Progenitor cell of endocrine pancreas (in vitro differentiated cells): ENCODE results near the gene HDAC5. TPM values are rescaled to one million over a fixed set of nuclear protein-coding genes. Genes with fewer than 3 reads are reported as not detected.
"Not testable (repeated sequence)": the region's sequence is repeated elsewhere in the genome, so short reads cannot be mapped to it uniquely, and the experiment has no call there.

Source experiments
- DNase-seq: peaks from one replicate; pipeline ENCODE4 v3.0.0; 2021; ENCODE audit warnings: low spot score; ENCODE audit not compliant: unreplicated experiment
- H3K27ac Mint-ChIP-seq: 2 replicates; pipeline ENCODE4 v1.8.0; 2021; ENCODE audit warnings: mild to moderate bottlenecking, moderate library complexity, mixed read lengths
- H3K27me3 Mint-ChIP-seq: 2 replicates; pipeline ENCODE4 v1.8.0; 2021; ENCODE audit warnings: mixed read lengths
- H3K36me3 Mint-ChIP-seq: 2 replicates; pipeline ENCODE4 v1.8.0; 2022; ENCODE audit warnings: mixed read lengths; ENCODE audit not compliant: insufficient read depth
- H3K4me1 Mint-ChIP-seq: 2 replicates; pipeline ENCODE4 v1.8.0; 2021; ENCODE audit warnings: low read depth, mixed read lengths
- H3K4me3 Mint-ChIP-seq: 2 replicates; pipeline ENCODE4 v1.8.0; 2021; ENCODE audit warnings: low read depth, mild to moderate bottlenecking, moderate library complexity, mixed read lengths
- H3K9me3 Mint-ChIP-seq: 2 replicates; pipeline ENCODE4 v1.8.0; 2021; ENCODE audit warnings: low read depth, mixed read lengths
- total RNA-seq: library from RNA; stranded (reverse); gene quantifications from 2 replicates; pipeline ENCODE4 v1.2.1, GENCODE V29; 2021
- TF ChIP-seq, protein P1 (sequence below): fragments of 200-600 bp; sonication (generic); IDR thresholded peaks from one replicate; pipeline ENCODE4 v1.5.0; 2021; ENCODE audit warnings: antibody characterized with exemption, mild to moderate bottlenecking; ENCODE audit not compliant: unreplicated experiment

Gene HDAC5
- total RNA-seq, 1 donor from 2014 or later, result 41.3 TPM

- no peak overlapping the region for H3K27ac Mint-ChIP-seq
- H3K9me3 Mint-ChIP-seq, result no peaks in the 10 kb centered on the region
- DNase-seq, result no peak
- TF ChIP-seq, protein P1, sequence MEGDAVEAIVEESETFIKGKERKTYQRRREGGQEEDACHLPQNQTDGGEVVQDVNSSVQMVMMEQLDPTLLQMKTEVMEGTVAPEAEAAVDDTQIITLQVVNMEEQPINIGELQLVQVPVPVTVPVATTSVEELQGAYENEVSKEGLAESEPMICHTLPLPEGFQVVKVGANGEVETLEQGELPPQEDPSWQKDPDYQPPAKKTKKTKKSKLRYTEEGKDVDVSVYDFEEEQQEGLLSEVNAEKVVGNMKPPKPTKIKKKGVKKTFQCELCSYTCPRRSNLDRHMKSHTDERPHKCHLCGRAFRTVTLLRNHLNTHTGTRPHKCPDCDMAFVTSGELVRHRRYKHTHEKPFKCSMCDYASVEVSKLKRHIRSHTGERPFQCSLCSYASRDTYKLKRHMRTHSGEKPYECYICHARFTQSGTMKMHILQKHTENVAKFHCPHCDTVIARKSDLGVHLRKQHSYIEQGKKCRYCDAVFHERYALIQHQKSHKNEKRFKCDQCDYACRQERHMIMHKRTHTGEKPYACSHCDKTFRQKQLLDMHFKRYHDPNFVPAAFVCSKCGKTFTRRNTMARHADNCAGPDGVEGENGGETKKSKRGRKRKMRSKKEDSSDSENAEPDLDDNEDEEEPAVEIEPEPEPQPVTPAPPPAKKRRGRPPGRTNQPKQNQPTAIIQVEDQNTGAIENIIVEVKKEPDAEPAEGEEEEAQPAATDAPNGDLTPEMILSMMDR, result no peak
- peaks cover 13% of the 10 kb centered on the region for H3K4me1 Mint-ChIP-seq
- no peaks in the 10 kb centered on the region for H3K36me3 Mint-ChIP-seq
- H3K27me3 Mint-ChIP-seq, result no peaks in the 10 kb centered on the region
- H3K4me3 Mint-ChIP-seq, result no peak overlapping the region
These were observed 11.5 kb upstream of the HDAC5 start for GRCh38 chr17:44134752-44135568.

GRCh38 chr17:44133918-44134476 is 10.6 kb upstream of the HDAC5 start:
- H3K36me3 Mint-ChIP-seq, result no peaks in the 10 kb centered on the region
- H3K9me3 Mint-ChIP-seq, result no peaks in the 10 kb centered on the region
- no peaks in the 10 kb centered on the region for H3K27me3 Mint-ChIP-seq
- DNase-seq, result no peak
- H3K27ac Mint-ChIP-seq, result no peak overlapping the region
- H3K4me1 Mint-ChIP-seq, result peaks cover 13% of the 10 kb centered on the region
- TF ChIP-seq, protein P1, result no peak
- H3K4me3 Mint-ChIP-seq, result no peak overlapping the region

DNA sequence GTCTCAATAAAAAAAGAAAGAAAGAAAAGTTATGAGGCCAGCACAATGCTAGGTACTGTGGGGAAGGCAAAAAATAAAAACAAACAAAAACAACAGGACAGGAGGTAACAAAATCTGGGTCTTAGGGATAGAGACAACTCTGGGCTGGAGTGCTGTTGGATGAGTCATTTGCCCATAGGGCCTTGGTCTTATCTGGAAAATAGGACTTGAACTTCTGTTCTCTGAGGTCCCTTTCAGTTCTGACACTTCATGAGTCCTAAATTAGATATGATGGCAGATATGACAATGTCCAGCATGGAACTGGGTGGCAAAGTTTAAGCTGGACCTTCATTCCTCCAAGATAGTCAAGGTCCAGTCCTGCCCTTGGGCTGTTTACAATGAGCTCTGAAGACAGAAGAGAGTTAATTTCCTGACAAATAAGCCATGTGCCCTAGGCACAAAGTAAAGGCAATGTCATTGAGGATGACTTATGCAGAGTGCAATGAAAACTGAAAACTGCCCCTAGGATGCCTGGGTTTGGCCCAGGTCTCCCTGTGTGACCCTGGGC is 8.9 kb upstream of the HDAC5 start:
- Mint-ChIP-seq H3K4me3 (no peak overlapping the region), H3K4me1 (peaks cover under 1% of the 10 kb centered on the region), H3K36me3 (no peaks in the 10 kb centered on the region), H3K27me3 (no peaks in the 10 kb centered on the region), H3K27ac (no peak overlapping the region), H3K9me3 (no peaks in the 10 kb centered on the region)
- TF ChIP-seq, protein P1, result no peak
- DNase-seq, result no peak

- H3K36me3 Mint-ChIP-seq, H3K4me1 Mint-ChIP-seq, H3K4me3 Mint-ChIP-seq, DNase-seq, H3K9me3 Mint-ChIP-seq, H3K27me3 Mint-ChIP-seq, H3K27ac Mint-ChIP-seq: not testable (repeated sequence)
These were observed 7.9 kb upstream of the HDAC5 start for GRCh38 chr17:44131372-44131771.

- TF ChIP-seq, protein P1, result no peak
- no peaks in the 10 kb centered on the region for H3K36me3 Mint-ChIP-seq
- DNase-seq, result no peak
- H3K27ac Mint-ChIP-seq, result no peak overlapping the region
- no peaks in the 10 kb centered on the region for H3K27me3 Mint-ChIP-seq
- H3K9me3 Mint-ChIP-seq, result no peaks in the 10 kb centered on the region
- no peak overlapping the region for H3K4me3 Mint-ChIP-seq
- no peaks in the 10 kb centered on the region for H3K4me1 Mint-ChIP-seq
These were observed 7.4 kb upstream of the HDAC5 start for GRCh38 chr17:44130693-44131349.
